ENCODE data around the gene MVK. TPM values are rescaled to one million over a fixed set of nuclear protein-coding genes. Genes with fewer than 3 reads are reported as not detected.

MVK gene
- polyA plus RNA-seq, 3 donors: 1.1 to 3.8 (median 1.6) TPM

GRCh38 chr12:109568486-109568885, 5.1 kb upstream of the MVK start:
- no peaks in the 10 kb centered on the region for H3K79me2 ChIP-seq (ENCODE audit: insufficient read depth, low read length)
- no peaks in the 10 kb centered on the region for H4K20me1 ChIP-seq (ENCODE audit: insufficient read depth, low read length)
- Mint-ChIP-seq H3K4me1 (peaks cover 6% of the 10 kb centered on the region), H3K9me3 (no peaks in the 10 kb centered on the region), H3K27me3 (ENCODE audit: low read depth in 3 of 3) (no peaks in the 10 kb centered on the region), H3K27ac (no peak overlapping the region), H3K4me3 (no peak overlapping the region), H3K36me3 (peaks cover 22 to 36% of the 10 kb centered on the region in 2 donors)
- H3K4me2 ChIP-seq (replicated peaks; ENCODE audit: extremely low read depth, low read length, poor library complexity, severe bottlenecking): no peak overlapping the region
- H3K4me1 ChIP-seq (ENCODE audit: control insufficient read depth in 1 of 2, insufficient read depth in 2 of 2, low read length in 2 of 2): peaks cover 5 to 9% of the 10 kb centered on the region in 2 donors
- no peaks in the 10 kb centered on the region for H3K9me3 ChIP-seq (replicated peaks in 1 of 2; ENCODE audit: control insufficient read depth in 1 of 2, insufficient read depth in 1 of 2, low read length in 2 of 2)
- TF ChIP-seq CTCF (IDR thresholded peaks at IDR 0.05): no peak
- no peak overlapping the region for H2AFZ ChIP-seq (ENCODE audit: insufficient read depth, low read depth, low read length, poor library complexity, severe bottlenecking)
- WGBS (ENCODE audit: insufficient coverage): 97% methylated on average over 5 of the region's 7 CpGs
- H3K27me3 ChIP-seq (ENCODE audit: control insufficient read depth in 2 of 2, insufficient read depth in 2 of 2, low read length in 2 of 2): no peaks in the 10 kb centered on the region
- intact Hi-C loops (cut with micrococcal nuclease): no loop called here
- DNase-seq: no peak
- no peak overlapping the region for H3K9ac ChIP-seq (ENCODE audit: insufficient read depth, low read length, poor library complexity, severe bottlenecking)
- no peak overlapping the region for H3K27ac ChIP-seq (ENCODE audit: low read depth in 1 of 2, low read length in 2 of 2)
- H3K4me3 ChIP-seq (replicated peaks in 1 of 3; ENCODE audit: low read depth in 2 of 3, low read length in 3 of 3): no peak overlapping the region
- peaks cover 9 to 16% of the 10 kb centered on the region in 2 donors for H3K36me3 ChIP-seq (replicated peaks in 1 of 2; ENCODE audit: control insufficient read depth in 1 of 2, insufficient read depth in 2 of 2, low read length in 2 of 2)

GRCh38 chr12:109571773-109572505, 1.7 kb upstream of the MVK start:
- Mint-ChIP-seq H3K27ac (peak overlapping the region in 4 of 7 donors; percentile 10 to 98 (median 97)), H3K4me3 (no peak overlapping the region), H3K27me3 (ENCODE audit: low read depth in 3 of 3) (no peaks in the 10 kb centered on the region), H3K9me3 (no peaks in the 10 kb centered on the region), H3K36me3 (peaks cover 21 to 28% of the 10 kb centered on the region in 2 donors), H3K4me1 (peaks cover 16% of the 10 kb centered on the region)
- WGBS (ENCODE audit: insufficient coverage): no CpG with 5 or more reads among the region's 5 CpGs
- H3K79me2 ChIP-seq (ENCODE audit: insufficient read depth, low read length): no peaks in the 10 kb centered on the region
- H4K20me1 ChIP-seq (ENCODE audit: insufficient read depth, low read length): no peaks in the 10 kb centered on the region
- no peak overlapping the region for H3K4me2 ChIP-seq (replicated peaks; ENCODE audit: extremely low read depth, low read length, poor library complexity, severe bottlenecking)
- H3K4me3 ChIP-seq (replicated peaks in 1 of 3; ENCODE audit: low read depth in 2 of 3, low read length in 3 of 3): no peak overlapping the region
- intact Hi-C loops (cut with micrococcal nuclease): loop anchor here (5.0 to 10.0 kb wide), 2 partner anchors 87 to 140 kb away; partner anchors contain the start of gene FAM222A (in 1 of the 2)
- H3K27ac ChIP-seq (ENCODE audit: low read depth in 1 of 2, low read length in 2 of 2): no peak overlapping the region
- DNase-seq: no peak
- no peak overlapping the region for H3K9ac ChIP-seq (ENCODE audit: insufficient read depth, low read length, poor library complexity, severe bottlenecking)
- no peak overlapping the region for H2AFZ ChIP-seq (ENCODE audit: insufficient read depth, low read depth, low read length, poor library complexity, severe bottlenecking)
- H3K4me1 ChIP-seq (ENCODE audit: control insufficient read depth in 1 of 2, insufficient read depth in 2 of 2, low read length in 2 of 2): peaks cover 14 to 20% of the 10 kb centered on the region in 2 donors
- no peaks in the 10 kb centered on the region for H3K27me3 ChIP-seq (ENCODE audit: control insufficient read depth in 2 of 2, insufficient read depth in 2 of 2, low read length in 2 of 2)
- peaks cover 9 to 19% of the 10 kb centered on the region in 2 donors for H3K36me3 ChIP-seq (replicated peaks in 1 of 2; ENCODE audit: control insufficient read depth in 1 of 2, insufficient read depth in 2 of 2, low read length in 2 of 2)
- no peak for TF ChIP-seq CTCF (IDR thresholded peaks at IDR 0.05)
- H3K9me3 ChIP-seq (replicated peaks in 1 of 2; ENCODE audit: control insufficient read depth in 1 of 2, insufficient read depth in 1 of 2, low read length in 2 of 2): no peaks in the 10 kb centered on the region

Measured in CD14-positive monocyte (primary cell).